Liver (tissue), 3 donors: ENCODE data around the gene OR2Y1.

Experiments
- CTCF ChIP-seq: fragments of 150-350 bp; IDR thresholded peaks from 2 replicates; pipeline ENCODE4 v1.5.1; 2017; ENCODE audit warnings: improper control_type of control experiment, low read depth, low read length; ENCODE audit not compliant: missing input control
- EGR1 ChIP-seq, 2 donors: IDR thresholded peaks; 2 replicates each; pipeline ENCODE4 v1.6.1; 2016 to 2018; ENCODE audit warnings: antibody characterized with exemption in 2 of 2, low read depth in 2 of 2
- GABPA ChIP-seq, 2 donors: IDR thresholded peaks in 1 of 2; conservative IDR thresholded peaks in 1 of 2; 2 replicates each; pipeline ENCODE4 v1.6.1; 2016; ENCODE audit warnings: antibody characterized with exemption in 2 of 2, mild to moderate bottlenecking in 1 of 2, moderate library complexity in 1 of 2
- HNF4A ChIP-seq, 2 donors: conservative IDR thresholded peaks; 2 replicates each; pipeline ENCODE4 v1.6.1; 2016; ENCODE audit warnings: antibody characterized with exemption in 2 of 2, mild to moderate bottlenecking in 2 of 2
- HNF4G ChIP-seq: IDR thresholded peaks from 2 replicates; pipeline ENCODE4 v1.6.1; 2016; ENCODE audit warnings: antibody characterized with exemption
- JUND ChIP-seq, 2 donors: IDR thresholded peaks; 2 replicates each; pipeline ENCODE4 v1.6.1; 2016; ENCODE audit warnings: antibody characterized with exemption in 2 of 2
- RAD21 ChIP-seq, 2 donors: IDR thresholded peaks; 2 replicates each; pipeline ENCODE4 v1.6.1; 2016; ENCODE audit warnings: antibody characterized with exemption in 2 of 2, mild to moderate bottlenecking in 2 of 2
- TAF1 ChIP-seq: conservative IDR thresholded peaks from 2 replicates; pipeline ENCODE4 v1.6.1; 2016; ENCODE audit warnings: antibody characterized with exemption, mild to moderate bottlenecking
- YY1 ChIP-seq: IDR thresholded peaks from 2 replicates; pipeline ENCODE4 v1.6.1; 2016; ENCODE audit warnings: antibody characterized with exemption, mild to moderate bottlenecking
- ZBTB33 ChIP-seq: IDR thresholded peaks from 2 replicates; pipeline ENCODE4 v1.6.1; 2016; ENCODE audit warnings: antibody characterized with exemption
- TF ChIP-seq, protein P1 (sequence below): IDR thresholded peaks from 2 replicates; pipeline ENCODE4 v1.6.1; 2016; ENCODE audit warnings: antibody characterized with exemption
- donor health status: healthy.
- donor health status: healthy.

DNA sequence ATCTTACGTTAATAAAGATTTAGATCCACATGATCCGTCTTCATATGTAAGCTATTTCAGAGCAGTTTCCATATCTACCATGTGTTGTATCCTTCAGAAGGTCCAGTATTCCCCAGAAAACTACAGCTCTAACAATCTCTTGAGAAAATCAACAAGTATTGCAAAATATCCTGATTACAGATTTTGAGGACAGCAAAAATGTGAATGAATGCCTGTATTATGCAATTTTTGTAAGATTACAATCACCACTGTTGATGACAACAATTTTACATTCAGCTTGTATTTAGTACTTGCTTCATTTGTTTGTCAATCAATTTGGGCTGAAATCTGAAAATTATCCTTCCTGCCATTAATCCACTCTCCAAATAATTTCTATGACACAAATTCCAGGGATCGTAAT, 47.4 kb downstream of the OR2Y1 start:
- no peak for TF ChIP-seq CTCF
- TF ChIP-seq TAF1 = no peak
- TF ChIP-seq, protein P1, sequence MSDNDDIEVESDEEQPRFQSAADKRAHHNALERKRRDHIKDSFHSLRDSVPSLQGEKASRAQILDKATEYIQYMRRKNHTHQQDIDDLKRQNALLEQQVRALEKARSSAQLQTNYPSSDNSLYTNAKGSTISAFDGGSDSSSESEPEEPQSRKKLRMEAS = no peak
- no peak for TF ChIP-seq JUND (IDR thresholded peaks at IDR 0.05)
- TF ChIP-seq GABPA (IDR thresholded peaks at IDR 0.05 in 1 of 2, conservative IDR thresholded peaks at IDR 0.05 in 1 of 2) = no peak
- TF ChIP-seq RAD21 (IDR thresholded peaks at IDR 0.05) = no peak
- TF ChIP-seq HNF4A (conservative IDR thresholded peaks at IDR 0.05) = no peak
- TF ChIP-seq ZBTB33 = no peak
- no peak for TF ChIP-seq YY1
- no peak for TF ChIP-seq EGR1 (IDR thresholded peaks at IDR 0.05; ENCODE audit: low read depth in 2 of 2)
- no peak for TF ChIP-seq HNF4G
